ENCODE data around the gene PARD6G. TPM values are rescaled to one million over a fixed set of nuclear protein-coding genes. Genes with fewer than 3 reads are reported as not detected.
A peak's percentile ranks its signal among the peaks of the same experiment; 100 is the strongest.

The PARD6G gene
- total and polyA plus RNA-seq, 9 of the 15 experiments (the other 6 are each of a cell fraction or from before 2014, with no cell fraction given): 0.03 to 1.2 (median 0.26) TPM

DNA sequence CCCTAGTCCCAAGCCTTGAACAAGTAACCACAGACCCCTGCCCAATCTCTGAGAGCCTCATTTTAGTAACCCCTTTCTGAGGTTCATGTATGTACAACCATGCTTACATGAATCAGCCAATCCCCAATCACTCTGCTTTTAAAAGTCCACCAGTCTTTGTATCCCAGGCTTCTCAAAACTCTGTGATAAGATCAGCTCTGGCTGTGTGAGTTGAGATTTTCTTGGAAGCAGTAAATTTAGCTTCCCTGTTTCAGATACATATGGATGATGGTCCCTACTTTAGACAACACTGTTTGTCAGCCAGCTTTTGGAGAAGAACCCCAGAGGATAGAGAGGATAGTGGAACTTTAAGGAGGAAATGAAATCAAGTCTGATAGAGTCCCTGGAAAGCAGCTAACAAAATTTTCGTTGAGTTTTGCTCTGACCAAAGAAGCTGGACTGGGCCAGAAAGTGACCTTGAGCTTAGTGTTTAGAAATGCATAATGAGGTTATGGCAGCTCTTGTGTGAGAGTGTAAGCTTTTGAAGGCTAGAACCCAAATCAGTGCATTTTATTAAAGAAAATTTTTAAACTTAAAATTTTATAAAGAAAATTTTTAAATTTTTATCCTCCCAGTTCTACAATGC is 134.6 kb downstream of the PARD6G start (continued):
- TF ChIP-seq FOXM1 (IDR thresholded peaks at IDR 0.05; ENCODE audit: low read depth): peak; percentile 62; the same call in 1 of the 2 replicates
- no peak for TF ChIP-seq FOXM1 (CRISPR knock-in tag; IDR thresholded peaks at IDR 0.05; ENCODE audit: low read depth)
- TF ChIP-seq, protein P1, sequence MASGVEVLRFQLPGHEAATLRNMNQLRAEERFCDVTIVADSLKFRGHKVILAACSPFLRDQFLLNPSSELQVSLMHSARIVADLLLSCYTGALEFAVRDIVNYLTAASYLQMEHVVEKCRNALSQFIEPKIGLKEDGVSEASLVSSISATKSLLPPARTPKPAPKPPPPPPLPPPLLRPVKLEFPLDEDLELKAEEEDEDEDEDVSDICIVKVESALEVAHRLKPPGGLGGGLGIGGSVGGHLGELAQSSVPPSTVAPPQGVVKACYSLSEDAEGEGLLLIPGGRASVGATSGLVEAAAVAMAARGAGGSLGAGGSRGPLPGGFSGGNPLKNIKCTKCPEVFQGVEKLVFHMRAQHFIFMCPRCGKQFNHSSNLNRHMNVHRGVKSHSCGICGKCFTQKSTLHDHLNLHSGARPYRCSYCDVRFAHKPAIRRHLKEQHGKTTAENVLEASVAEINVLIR (CRISPR knock-in tag; IDR thresholded peaks at IDR 0.05): no peak
- TF ChIP-seq, protein P2, sequence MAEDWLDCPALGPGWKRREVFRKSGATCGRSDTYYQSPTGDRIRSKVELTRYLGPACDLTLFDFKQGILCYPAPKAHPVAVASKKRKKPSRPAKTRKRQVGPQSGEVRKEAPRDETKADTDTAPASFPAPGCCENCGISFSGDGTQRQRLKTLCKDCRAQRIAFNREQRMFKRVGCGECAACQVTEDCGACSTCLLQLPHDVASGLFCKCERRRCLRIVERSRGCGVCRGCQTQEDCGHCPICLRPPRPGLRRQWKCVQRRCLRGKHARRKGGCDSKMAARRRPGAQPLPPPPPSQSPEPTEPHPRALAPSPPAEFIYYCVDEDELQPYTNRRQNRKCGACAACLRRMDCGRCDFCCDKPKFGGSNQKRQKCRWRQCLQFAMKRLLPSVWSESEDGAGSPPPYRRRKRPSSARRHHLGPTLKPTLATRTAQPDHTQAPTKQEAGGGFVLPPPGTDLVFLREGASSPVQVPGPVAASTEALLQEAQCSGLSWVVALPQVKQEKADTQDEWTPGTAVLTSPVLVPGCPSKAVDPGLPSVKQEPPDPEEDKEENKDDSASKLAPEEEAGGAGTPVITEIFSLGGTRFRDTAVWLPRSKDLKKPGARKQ (CRISPR knock-in tag; IDR thresholded peaks at IDR 0.05): no peak
- no peak for TF ChIP-seq TSHZ1 (CRISPR knock-in tag; IDR thresholded peaks at IDR 0.05)
- TF ChIP-seq ZNF79 (CRISPR knock-in tag; IDR thresholded peaks at IDR 0.05; ENCODE audit: low read depth): no peak
- TF ChIP-seq ZBTB34 (CRISPR knock-in tag; IDR thresholded peaks at IDR 0.05): no peak
- no peak for TF ChIP-seq C11orf30 (IDR thresholded peaks at IDR 0.05; ENCODE audit: low read depth)
- TF ChIP-seq DEAF1 (CRISPR knock-in tag; IDR thresholded peaks at IDR 0.05): no peak
- no peak for TF ChIP-seq MXD1 (CRISPR knock-in tag; IDR thresholded peaks at IDR 0.05; ENCODE audit: borderline replicate concordance, poor library complexity, severe bottlenecking)
- TF ChIP-seq, protein P3, sequence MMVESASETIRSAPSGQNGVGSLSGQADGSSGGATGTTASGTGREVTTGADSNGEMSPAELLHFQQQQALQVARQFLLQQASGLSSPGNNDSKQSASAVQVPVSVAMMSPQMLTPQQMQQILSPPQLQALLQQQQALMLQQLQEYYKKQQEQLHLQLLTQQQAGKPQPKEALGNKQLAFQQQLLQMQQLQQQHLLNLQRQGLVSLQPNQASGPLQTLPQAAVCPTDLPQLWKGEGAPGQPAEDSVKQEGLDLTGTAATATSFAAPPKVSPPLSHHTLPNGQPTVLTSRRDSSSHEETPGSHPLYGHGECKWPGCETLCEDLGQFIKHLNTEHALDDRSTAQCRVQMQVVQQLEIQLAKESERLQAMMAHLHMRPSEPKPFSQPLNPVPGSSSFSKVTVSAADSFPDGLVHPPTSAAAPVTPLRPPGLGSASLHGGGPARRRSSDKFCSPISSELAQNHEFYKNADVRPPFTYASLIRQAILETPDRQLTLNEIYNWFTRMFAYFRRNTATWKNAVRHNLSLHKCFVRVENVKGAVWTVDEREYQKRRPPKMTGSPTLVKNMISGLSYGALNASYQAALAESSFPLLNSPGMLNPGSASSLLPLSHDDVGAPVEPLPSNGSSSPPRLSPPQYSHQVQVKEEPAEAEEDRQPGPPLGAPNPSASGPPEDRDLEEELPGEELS (CRISPR knock-in tag; IDR thresholded peaks at IDR 0.05; ENCODE audit: borderline replicate concordance): no peak
- no peak for TF ChIP-seq NCOA4 (IDR thresholded peaks at IDR 0.05; ENCODE audit: partially characterized antibody)
- peak; percentile 60 for TF ChIP-seq STAT5A (IDR thresholded peaks at IDR 0.05; ENCODE audit: borderline replicate concordance, low read length)
- TF ChIP-seq HDAC1 (IDR thresholded peaks at IDR 0.05): peak in 1 of 2 experiments; percentile 62; a peak in 1 of 4 replicates
